K562 (cell line): Measurements from ENCODE around the gene ADCY6. TPM values are rescaled to one million over a fixed set of nuclear protein-coding genes. Genes with fewer than 3 reads are reported as not detected.
A peak's percentile ranks its signal among the peaks of the same experiment; 100 is the strongest.

Source experiments
- ARID2 ChIP-seq: fragments of 450-650 bp; IDR thresholded peaks from 2 replicates; pipeline ENCODE4 v1.6.1; 2017; ENCODE audit warnings: antibody characterized with exemption, mild to moderate bottlenecking
- BMI1 ChIP-seq: fragments of 150-350 bp; IDR thresholded peaks from 2 replicates; pipeline ENCODE4 v1.6.1; 2014; ENCODE audit warnings: low read length
- CEBPB ChIP-seq: fragments of 450-650 bp; IDR thresholded peaks from 2 replicates; pipeline ENCODE4 v1.6.1; 2016; ENCODE audit warnings: missing genetic modification characterization, missing compliant biosample characterization
- FUS ChIP-seq: fragments of 200-400 bp; formaldehyde crosslinking; optimal IDR thresholded peaks from 2 replicates; pipeline ENCODE3; 2017; ENCODE audit warnings: low read depth, low read length
- SAFB ChIP-seq: fragments of 200-400 bp; formaldehyde crosslinking; IDR thresholded peaks from 2 replicates; pipeline ENCODE4 v1.6.1; 2017; ENCODE audit warnings: low read depth, low read length, borderline replicate concordance
- TEAD2 ChIP-seq: fragments of 450-650 bp; IDR thresholded peaks from 2 replicates; pipeline ENCODE4 v1.6.1; 2016; ENCODE audit warnings: missing genetic modification characterization, control low read depth, missing compliant biosample characterization
- YY1 ChIP-seq, 3 experiments: IDR thresholded peaks; 2 replicates each; pipeline ENCODE4 v1.6.1; 2011; ENCODE audit warnings: low read length in 2 of 3, mild to moderate bottlenecking in 2 of 3, moderate library complexity in 2 of 3, borderline replicate concordance in 1 of 3, control low read depth in 1 of 3, low read depth in 1 of 3; ENCODE audit not compliant: insufficient read depth in 3 of 3, insufficient replicate concordance in 2 of 3, control insufficient read depth in 1 of 3, insufficient read length in 1 of 3; ENCODE audit errors: extremely low read depth in 1 of 3
- ZEB2 ChIP-seq: fragments of 450-650 bp; IDR thresholded peaks from 2 replicates; pipeline ENCODE4 v1.6.1; 2016
- polyA plus RNA-seq, 8 experiments: library from polyadenylated mRNA; depleted of rRNA in 4 of 8; stranded (reverse) in 5 of 8; unstranded in 3 of 8; fragments of >200 nt; fragmentation: Nextera tagmentation in 2 of 8; fragmentation: Illumina TruSeq in 1 of 8; extraction: Ambion mirVana in 2 of 8; extraction: Trizol in 1 of 8; gene quantifications; 2 replicates each; pipeline versions ENCODE4 v1.2.1 to v1.2.3, GENCODE V29; 2011 to 2014; ENCODE audit warnings: inconsistent platforms in 1 of 8, missing spikeins in 1 of 8
- total RNA-seq, 7 experiments: library from RNA; depleted of rRNA in 6 of 7; stranded (reverse); fragments of >200 nt in 6 of 7; fragmentation: Illumina TruSeq in 2 of 7; extraction: Trizol in 2 of 7; gene quantifications; 2 replicates each; pipeline versions ENCODE4 v1.2.1 to v1.2.3, GENCODE V29; 2011 to 2021; ENCODE audit warnings: low replicate concordance in 1 of 7
- TF ChIP-seq, protein P1 (sequence below): fragments of 250-450 bp; sonication (Bioruptor Pico); IDR thresholded peaks from 2 replicates; pipeline ENCODE4 v1.5.0; 2021
- TF ChIP-seq, protein P2 (sequence below): sonication (generic); formaldehyde crosslinking; IDR thresholded peaks from 2 replicates; pipeline ENCODE4 v1.8.1; 2022; ENCODE audit warnings: missing genetic modification reagents
- TF ChIP-seq, protein P3 (sequence below): sonication (generic); formaldehyde crosslinking; IDR thresholded peaks from 2 replicates; pipeline ENCODE4 v1.8.0; 2022; ENCODE audit warnings: missing genetic modification reagents, mild to moderate bottlenecking, moderate library complexity, borderline replicate concordance
- TF ChIP-seq, protein P4 (sequence below): fragments of 450-650 bp; IDR thresholded peaks from 2 replicates; pipeline ENCODE4 v1.6.1; 2016; ENCODE audit warnings: missing biosample characterization, missing genetic modification characterization
- TF ChIP-seq, protein P5 (sequence below): fragments of 250-450 bp; sonication (Bioruptor Pico); IDR thresholded peaks from 2 replicates; pipeline ENCODE4 v1.5.0; 2021; ENCODE audit warnings: mild to moderate bottlenecking, moderate library complexity
- TF ChIP-seq, protein P6 (sequence below): IDR thresholded peaks from 2 replicates; pipeline ENCODE4 v1.6.1; 2012; ENCODE audit warnings: low read depth, low read length, improper control_type of control experiment, borderline replicate concordance

ADCY6 gene
- total and polyA plus RNA-seq, 9 of the 15 experiments (the other 6 are each of a cell fraction or from before 2014, with no cell fraction given), result 0.01 to 1.0 (median 0.53) TPM

DNA sequence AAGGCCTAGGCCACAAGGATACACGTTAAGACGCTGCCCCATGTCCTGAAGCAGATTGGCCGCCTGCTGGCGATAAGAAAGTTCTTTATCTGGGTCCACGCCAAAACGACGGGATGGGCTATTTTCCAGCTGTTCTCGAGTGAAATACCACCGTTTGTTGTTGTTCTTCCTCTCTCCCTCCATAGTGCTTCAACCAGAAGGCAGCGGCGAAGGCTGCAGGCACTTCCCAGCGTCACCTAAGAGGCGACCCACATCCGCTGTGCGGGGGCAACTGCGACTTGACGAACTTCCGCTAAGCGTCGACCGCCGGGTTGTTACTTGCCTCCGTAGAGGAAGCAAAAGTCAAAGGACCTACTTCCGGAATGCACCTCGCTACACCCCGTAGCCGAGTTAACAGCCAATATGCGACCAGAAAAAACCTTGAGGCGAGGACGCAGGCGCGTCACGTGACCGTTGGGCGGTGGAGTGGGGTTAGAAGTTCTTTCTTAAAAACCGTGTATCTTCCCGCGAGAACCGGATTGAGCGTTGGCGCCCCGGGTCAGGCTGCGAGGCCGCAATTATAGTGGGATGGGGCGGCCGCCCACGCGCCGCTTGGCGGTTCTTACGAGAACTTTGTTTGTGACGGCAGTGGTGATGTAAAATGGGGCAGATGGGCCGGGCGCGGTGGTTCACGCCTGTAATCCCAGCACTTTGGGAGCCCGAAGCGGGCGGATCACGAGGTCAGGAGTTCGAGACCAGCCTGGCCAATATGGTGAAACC lies 72.2 kb downstream of the ADCY6 start, which contains the start of gene CCNT1 (continued):
- TF ChIP-seq, protein P1, sequence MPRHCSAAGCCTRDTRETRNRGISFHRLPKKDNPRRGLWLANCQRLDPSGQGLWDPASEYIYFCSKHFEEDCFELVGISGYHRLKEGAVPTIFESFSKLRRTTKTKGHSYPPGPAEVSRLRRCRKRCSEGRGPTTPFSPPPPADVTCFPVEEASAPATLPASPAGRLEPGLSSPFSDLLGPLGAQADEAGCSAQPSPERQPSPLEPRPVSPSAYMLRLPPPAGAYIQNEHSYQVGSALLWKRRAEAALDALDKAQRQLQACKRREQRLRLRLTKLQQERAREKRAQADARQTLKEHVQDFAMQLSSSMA (CRISPR knock-in tag), result no peak; the same call in 1 of the 2 replicates
- TF ChIP-seq YY1 (IDR thresholded peaks at IDR 0.05; ENCODE audit: borderline replicate concordance in 1 of 3, control insufficient read depth in 1 of 3, extremely low read depth in 1 of 3, insufficient read depth in 3 of 3, insufficient read length in 1 of 3, insufficient replicate concordance in 2 of 3, low read depth in 1 of 3, low read length in 2 of 3) (peak in 1 of 3 experiments; percentile 81), BMI1 (no peak), SAFB (no peak), ZEB2 (no peak; the same call in none of the 2 replicates), CEBPB (tag) (peak; percentile 87), TEAD2 (no peak), ARID2 (no peak), FUS (no peak)
- TF ChIP-seq, protein P2, sequence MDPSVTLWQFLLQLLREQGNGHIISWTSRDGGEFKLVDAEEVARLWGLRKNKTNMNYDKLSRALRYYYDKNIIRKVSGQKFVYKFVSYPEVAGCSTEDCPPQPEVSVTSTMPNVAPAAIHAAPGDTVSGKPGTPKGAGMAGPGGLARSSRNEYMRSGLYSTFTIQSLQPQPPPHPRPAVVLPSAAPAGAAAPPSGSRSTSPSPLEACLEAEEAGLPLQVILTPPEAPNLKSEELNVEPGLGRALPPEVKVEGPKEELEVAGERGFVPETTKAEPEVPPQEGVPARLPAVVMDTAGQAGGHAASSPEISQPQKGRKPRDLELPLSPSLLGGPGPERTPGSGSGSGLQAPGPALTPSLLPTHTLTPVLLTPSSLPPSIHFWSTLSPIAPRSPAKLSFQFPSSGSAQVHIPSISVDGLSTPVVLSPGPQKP, result no peak
- TF ChIP-seq, protein P3, sequence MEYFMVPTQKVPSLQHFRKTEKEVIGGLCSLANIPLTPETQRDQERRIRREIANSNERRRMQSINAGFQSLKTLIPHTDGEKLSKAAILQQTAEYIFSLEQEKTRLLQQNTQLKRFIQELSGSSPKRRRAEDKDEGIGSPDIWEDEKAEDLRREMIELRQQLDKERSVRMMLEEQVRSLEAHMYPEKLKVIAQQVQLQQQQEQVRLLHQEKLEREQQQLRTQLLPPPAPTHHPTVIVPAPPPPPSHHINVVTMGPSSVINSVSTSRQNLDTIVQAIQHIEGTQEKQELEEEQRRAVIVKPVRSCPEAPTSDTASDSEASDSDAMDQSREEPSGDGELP, result peak; percentile 91
- TF ChIP-seq, protein P4, sequence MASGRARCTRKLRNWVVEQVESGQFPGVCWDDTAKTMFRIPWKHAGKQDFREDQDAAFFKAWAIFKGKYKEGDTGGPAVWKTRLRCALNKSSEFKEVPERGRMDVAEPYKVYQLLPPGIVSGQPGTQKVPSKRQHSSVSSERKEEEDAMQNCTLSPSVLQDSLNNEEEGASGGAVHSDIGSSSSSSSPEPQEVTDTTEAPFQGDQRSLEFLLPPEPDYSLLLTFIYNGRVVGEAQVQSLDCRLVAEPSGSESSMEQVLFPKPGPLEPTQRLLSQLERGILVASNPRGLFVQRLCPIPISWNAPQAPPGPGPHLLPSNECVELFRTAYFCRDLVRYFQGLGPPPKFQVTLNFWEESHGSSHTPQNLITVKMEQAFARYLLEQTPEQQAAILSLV, result no peak
- TF ChIP-seq, protein P5, sequence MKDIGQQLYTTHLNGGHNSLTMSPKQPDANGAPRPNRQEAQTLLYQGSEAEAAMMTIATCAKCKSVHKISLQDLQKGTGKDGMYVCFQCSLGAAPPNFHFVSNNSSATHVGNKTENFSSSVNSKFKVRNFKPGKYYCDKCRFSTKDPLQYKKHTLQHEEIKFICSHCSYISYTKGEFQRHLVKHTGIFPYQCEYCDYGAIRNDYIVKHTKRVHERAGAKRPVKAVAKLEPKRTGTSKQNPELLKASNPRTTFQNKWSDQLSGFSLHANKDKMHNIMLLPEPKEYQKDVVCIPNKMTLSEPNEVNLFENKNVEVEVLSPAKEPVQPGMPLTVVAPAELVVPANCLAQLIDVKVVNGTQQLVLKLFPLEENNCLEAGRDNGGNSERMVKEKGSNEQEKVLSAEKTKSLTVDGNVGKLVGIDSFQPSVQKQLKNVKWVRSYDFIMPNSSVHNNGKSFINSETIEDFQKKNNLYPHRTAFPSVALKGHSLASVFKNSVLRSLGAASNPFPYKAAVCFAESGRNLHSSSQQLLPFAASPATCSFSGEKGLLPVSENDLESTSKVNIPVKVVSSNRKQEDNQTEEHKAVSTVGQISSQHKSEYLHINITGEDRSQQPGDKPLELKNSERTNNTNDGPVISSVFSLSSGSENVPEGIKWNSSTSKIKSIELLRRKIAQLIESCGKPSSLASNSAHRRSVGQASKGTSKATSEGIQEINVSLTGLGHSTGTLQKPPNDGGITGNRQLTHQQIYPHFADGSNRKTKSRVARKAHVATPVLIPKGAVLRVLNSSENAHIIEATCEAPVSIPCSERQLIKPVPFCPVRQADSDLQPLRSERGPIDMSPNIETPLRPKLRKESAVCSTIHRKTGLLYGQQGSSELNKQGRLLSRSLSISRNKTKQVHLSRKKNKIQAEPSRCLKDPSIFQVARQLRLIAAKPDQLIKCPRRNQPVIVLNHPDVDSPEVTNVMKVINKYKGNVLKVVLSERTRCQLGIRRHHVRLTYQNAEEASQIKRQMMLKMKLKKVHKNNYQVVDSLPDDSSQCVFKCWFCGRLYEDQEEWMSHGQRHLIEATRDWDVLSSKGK, result no peak
- TF ChIP-seq, protein P6, sequence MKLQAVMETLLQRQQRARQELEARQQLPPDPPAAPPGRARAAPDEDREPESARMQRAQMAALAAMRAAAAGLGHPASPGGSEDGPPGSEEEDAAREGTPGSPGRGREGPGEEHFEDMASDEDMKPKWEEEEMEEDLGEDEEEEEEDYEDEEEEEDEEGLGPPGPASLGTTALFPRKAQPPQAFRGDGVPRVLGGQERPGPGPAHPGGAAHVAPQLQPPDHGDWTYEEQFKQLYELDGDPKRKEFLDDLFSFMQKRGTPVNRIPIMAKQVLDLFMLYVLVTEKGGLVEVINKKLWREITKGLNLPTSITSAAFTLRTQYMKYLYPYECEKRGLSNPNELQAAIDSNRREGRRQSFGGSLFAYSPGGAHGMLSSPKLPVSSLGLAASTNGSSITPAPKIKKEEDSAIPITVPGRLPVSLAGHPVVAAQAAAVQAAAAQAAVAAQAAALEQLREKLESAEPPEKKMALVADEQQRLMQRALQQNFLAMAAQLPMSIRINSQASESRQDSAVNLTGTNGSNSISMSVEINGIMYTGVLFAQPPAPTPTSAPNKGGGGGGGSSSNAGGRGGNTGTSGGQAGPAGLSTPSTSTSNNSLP, result no peak
